Transverse colon (tissue), 4 donors: ENCODE data around the gene NAA38. TPM values are rescaled to one million over a fixed set of nuclear protein-coding genes. Genes with fewer than 3 reads are reported as not detected.

Source experiments
- DNase-seq: peaks from one replicate; pipeline ENCODE4 v3.0.0-alpha.2; 2019
- H3K27ac ChIP-seq, 4 donors: fragments of 200-600 bp; sonication (generic); 2 replicates each; pipeline ENCODE4 v1.5.1; 2016 to 2018; ENCODE audit warnings: inconsistent platforms in 4 of 4
- H3K27me3 ChIP-seq: fragments of 200-600 bp; sonication (generic); 2 replicates; pipeline ENCODE4 v1.5.1; 2017; ENCODE audit warnings: inconsistent platforms
- H3K36me3 ChIP-seq, 4 donors: fragments of 200-600 bp; sonication (generic); 2 replicates each; pipeline ENCODE4 v1.5.1; 2017 to 2019; ENCODE audit warnings: inconsistent platforms in 4 of 4
- H3K4me1 ChIP-seq, 4 donors: fragments of 200-600 bp; sonication (generic); 2 replicates each; pipeline ENCODE4 v1.5.1; 2017 to 2020; ENCODE audit warnings: inconsistent platforms in 4 of 4
- H3K4me3 ChIP-seq, 4 donors: fragments of 200-600 bp; sonication (generic); 1 replicate in 1 of 4; 2 replicates in 3 of 4; pipeline versions ENCODE4 v1.5.1 to v1.6.1; 2017 to 2019; ENCODE audit warnings: inconsistent platforms in 4 of 4
- H3K9me3 ChIP-seq, 2 donors: fragments of 200-600 bp; sonication (generic); 2 replicates each; pipeline ENCODE4 v1.5.1; 2017 to 2019; ENCODE audit warnings: inconsistent platforms in 2 of 2
- CTCF ChIP-seq, 5 experiments: fragments of 200-600 bp in 3 of 5; fragments of 450-650 bp in 2 of 5; sonication (generic) in 3 of 5; IDR thresholded peaks; 1 replicate in 2 of 5; 2 replicates in 3 of 5; pipeline ENCODE4 v1.5.1; 2016 to 2017; ENCODE audit warnings: antibody characterized with exemption in 5 of 5, inconsistent platforms in 3 of 5, mild to moderate bottlenecking in 2 of 5, moderate library complexity in 1 of 5
- EP300 ChIP-seq: sonication (generic); formaldehyde crosslinking; IDR thresholded peaks from one replicate; pipeline ENCODE4 v1.6.1; 2017; ENCODE audit warnings: antibody characterized with exemption, low read depth
- POLR2A ChIP-seq: fragments of 450-650 bp; IDR thresholded peaks from one replicate; pipeline ENCODE4 v1.6.1; 2016; ENCODE audit warnings: antibody characterized with exemption, mild to moderate bottlenecking, moderate library complexity
- POLR2AphosphoS5 ChIP-seq, 3 donors: sonication (generic); formaldehyde crosslinking; IDR thresholded peaks; one replicate each; pipeline ENCODE4 v1.6.1; 2016; ENCODE audit warnings: antibody characterized with exemption in 3 of 3
- WGBS, 2 donors: methylation state at CpG; one replicate each; pipeline ENCODE4 v1.1.5; 2018; ENCODE audit warnings: low coverage in 1 of 2; 5-methylcytosine and 5-hydroxymethylcytosine counted together
- in situ Hi-C, 4 donors: fragments of 200-750 bp; cut with MboI; loops; one replicate each; pipeline versions ENCODE4 v1.15.0 to v1.15.1; 2017; ENCODE audit warnings: low sequenced_read_pairs in 3 of 4, low pct_ligation_motif_present in 1 of 4, low pct_unique_long_range_greater_than_20kb in 1 of 4
- intact Hi-C: fragments of 100-400 bp; cut with DNase I; formaldehyde crosslinking; loops from one replicate; pipeline ENCODE4 v1.15.1; 2023; ENCODE audit warnings: low total_unique reads
- total RNA-seq, 4 donors: library from RNA; depleted of rRNA; stranded (reverse); fragments of >200 nt; gene quantifications; one replicate each; pipeline ENCODE4 v1.1.0, GENCODE V29; 2016

Gene NAA38
- total RNA-seq, 4 donors from 2014 or later: 59.8 to 95.3 (median 86.5) TPM

- WGBS, 2 donors: 17 to 22% methylated on average over 1 to 9 of the region's 12 CpGs
- no peaks in the 10 kb centered on the region for H3K27me3 ChIP-seq
- no peaks in the 10 kb centered on the region for H3K9me3 ChIP-seq
- intact Hi-C loops (no loop called here), in situ Hi-C loops (no loop called here)
- DNase-seq: peak; percentile 53
- H3K4me1 ChIP-seq: peaks cover 37 to 84% (median 51%) of the 10 kb centered on the region in 4 donors
- no peaks in the 10 kb centered on the region for H3K36me3 ChIP-seq
- peak overlapping the region; percentile 97 to 99 (median 99) for H3K27ac ChIP-seq
- TF ChIP-seq POLR2A (no peak), EP300 (no peak), CTCF (IDR thresholded peaks at IDR 0.05) (no peak), POLR2AphosphoS5 (IDR thresholded peaks at IDR 0.05) (no peak)
- peak overlapping the region in 3 of 4 donors; percentile 11 to 79 (median 20) for H3K4me3 ChIP-seq
These were observed 19.0 kb downstream of the NAA38 start for GRCh38 chr17:7838090-7839075.

- intact Hi-C loops: no loop called here
These were observed 19.8 kb downstream of the NAA38 start for GRCh38 chr17:7837408-7838088.

GRCh38 chr17:7836596-7837407, 20.6 kb downstream of the NAA38 start:
- H3K9me3 ChIP-seq: no peaks in the 10 kb centered on the region
- H3K36me3 ChIP-seq: no peaks in the 10 kb centered on the region
- H3K4me3 ChIP-seq: peak overlapping the region; percentile 54 to 79 (median 67)
- H3K27ac ChIP-seq: peak overlapping the region; percentile 97 to 99 (median 99)
- H3K27me3 ChIP-seq: no peaks in the 10 kb centered on the region
- intact Hi-C loops (no loop called here), in situ Hi-C loops (no loop called here)
- 1 to 8% methylated on average over 4 to 19 of the region's 19 CpGs for WGBS, 2 donors
- TF ChIP-seq CTCF (IDR thresholded peaks at IDR 0.05) (no peak), POLR2AphosphoS5 (IDR thresholded peaks at IDR 0.05) (peak; percentile 57 to 77 (median 75)), EP300 (peak; percentile 93), POLR2A (no peak)
- peak; percentile 98 for DNase-seq
- H3K4me1 ChIP-seq: peaks cover 37 to 75% (median 55%) of the 10 kb centered on the region in 4 donors

More at GRCh38 chr17:7837408-7838088, 19.8 kb downstream of the NAA38 start:
- Histone ChIP-seq H3K4me1 (peaks cover 37 to 79% (median 55%) of the 10 kb centered on the region in 4 donors), H3K9me3 (no peaks in the 10 kb centered on the region), H3K27ac (peak overlapping the region; percentile 97 to 99 (median 99)), H3K36me3 (no peaks in the 10 kb centered on the region), H3K27me3 (no peaks in the 10 kb centered on the region), H3K4me3 (peak overlapping the region in 3 of 4 donors; percentile 20 to 79 (median 54))
- TF ChIP-seq EP300: no peak
- peak; percentile 37 for TF ChIP-seq POLR2A
- peak in 2 of 5 experiments; percentile 15 to 25 for TF ChIP-seq CTCF (IDR thresholded peaks at IDR 0.05)
- DNase-seq: no peak
- WGBS, 2 donors: 0 to 9% methylated on average over 5 to 8 of the region's 8 CpGs
- in situ Hi-C loops: no loop called here
